Activated CD4-positive, alpha-beta T cell treated with anti-CD3 and anti-CD28 coated beads, Interleukin-2, amount 50 U/mL, for 16 hours (primary cell): Measurements from ENCODE around the gene PPFIBP2.
"Not testable (repeated sequence)": the region's sequence is repeated elsewhere in the genome, so short reads cannot be mapped to it uniquely, and the experiment has no call there.

ENCODE experiments used
- DNase-seq: peaks from one replicate; pipeline ENCODE4 v3.0.0-alpha.2; 2020

Gene PPFIBP2

DNA sequence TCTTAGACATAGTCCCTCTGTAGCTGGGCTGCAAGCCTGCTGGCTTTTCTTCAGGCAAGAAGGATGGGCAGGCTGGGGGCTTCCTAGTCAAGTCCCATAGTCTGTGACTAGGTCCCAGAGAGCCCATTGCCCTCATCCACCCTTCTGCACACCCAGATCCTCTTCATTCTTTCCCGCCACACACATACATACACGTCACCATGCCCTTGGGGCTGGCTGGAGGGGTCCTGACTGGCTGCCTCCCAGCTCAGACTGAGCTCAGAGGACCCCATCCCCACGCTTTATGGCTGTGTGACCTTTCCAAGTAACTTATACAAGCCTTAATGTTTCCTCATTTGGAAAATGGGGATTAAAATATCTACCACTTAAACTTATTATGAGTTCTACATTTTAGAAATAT is 13.5 kb upstream of the PPFIBP2 start:
- no peak for DNase-seq

DNA sequence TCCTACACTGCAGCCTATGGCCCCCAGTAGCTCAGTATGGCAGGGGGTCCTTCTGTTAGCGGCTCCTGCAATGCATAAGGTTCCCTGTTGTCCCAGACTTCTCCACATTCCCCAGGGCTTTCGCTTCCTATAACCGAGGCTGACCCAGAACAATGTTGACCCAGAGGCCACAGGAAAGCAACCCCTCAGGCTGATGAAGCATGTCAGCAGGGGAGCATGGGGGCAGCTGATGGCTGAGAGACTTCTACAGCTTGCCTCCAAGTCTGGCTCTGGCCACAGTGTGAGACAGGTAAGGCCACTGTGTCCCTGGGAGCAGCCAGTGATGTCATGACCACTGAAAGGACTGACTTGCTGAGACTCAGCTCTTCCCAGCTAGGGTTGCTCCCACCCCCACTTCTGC is 12.5 kb upstream of the PPFIBP2 start:
- DNase-seq = no peak

DNA sequence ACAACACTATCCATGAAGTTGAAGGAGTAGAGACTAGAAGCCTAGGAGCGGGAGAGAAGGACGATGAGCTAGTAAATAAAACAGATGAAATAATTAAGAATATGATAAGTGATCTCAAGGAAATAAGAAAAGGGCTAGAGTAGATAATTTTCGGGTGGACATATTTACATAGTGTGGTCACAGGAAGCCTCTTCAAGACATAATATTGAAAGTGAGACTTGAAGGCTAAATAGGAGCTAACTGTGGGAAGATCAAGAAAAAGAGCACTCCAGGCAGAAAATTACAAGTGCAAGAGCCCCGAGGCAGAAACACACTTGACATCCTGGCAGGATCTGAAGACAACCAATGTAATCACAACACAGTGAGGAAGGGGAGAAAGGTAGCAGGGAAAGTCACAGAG is 11.9 kb upstream of the PPFIBP2 start:
- no peak for DNase-seq

DNA sequence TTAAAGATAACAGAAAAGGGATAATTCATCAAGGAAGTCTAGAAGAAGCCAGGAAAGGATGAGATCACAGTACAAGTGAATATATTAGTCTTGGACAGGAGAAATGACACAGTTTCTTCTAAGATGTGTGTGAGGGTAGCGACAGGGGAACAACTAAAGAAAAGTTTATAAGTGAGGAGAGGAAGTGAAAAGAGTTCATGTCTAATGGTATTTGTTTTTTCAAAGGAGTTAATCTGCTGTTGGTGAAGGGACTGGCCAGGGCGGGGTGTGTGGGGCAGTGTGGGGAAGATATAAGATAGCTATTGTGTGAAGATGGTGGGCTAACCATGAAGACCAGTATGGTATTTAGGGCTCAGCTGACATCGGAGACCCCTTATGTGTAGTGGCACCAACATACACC is 7.6 kb upstream of the PPFIBP2 start:
- DNase-seq = no peak

DNA sequence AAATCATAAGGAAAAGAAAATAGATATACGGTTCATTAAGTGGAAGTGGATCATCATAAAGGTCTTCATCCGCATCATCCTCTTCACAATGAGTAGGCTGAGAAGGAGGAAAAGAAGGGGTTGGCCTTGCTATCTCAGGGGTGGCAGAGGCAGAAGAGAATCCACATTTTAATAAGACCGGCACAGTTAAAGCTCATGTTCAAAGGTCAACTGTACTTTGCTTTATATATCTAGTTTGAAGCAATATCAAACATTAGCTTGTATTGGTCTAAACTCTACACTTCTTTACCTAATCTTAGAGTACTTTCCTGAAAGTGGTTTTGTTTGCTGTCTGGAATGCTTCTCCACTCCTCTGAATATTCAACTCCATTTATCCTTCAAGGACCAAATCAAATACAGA is 5.7 kb upstream of the PPFIBP2 start:
- no peak for DNase-seq

DNA sequence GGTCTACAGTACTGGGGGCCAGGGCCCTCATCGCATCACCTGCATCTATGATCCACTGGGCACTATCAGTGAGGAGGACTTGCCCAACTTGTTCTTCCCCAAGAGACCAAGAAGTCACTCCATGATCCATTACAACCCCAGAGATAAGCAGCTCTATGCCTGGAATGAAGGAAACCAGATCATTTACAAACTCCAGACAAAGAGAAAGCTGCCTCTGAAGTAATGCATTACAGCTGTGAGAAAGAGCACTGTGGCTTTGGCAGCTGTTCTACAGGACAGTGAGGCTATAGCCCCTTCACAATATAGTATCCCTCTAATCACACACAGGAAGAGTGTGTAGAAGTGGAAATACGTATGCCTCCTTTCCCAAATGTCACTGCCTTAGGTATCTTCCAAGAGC is 3.8 kb upstream of the PPFIBP2 start:
- DNase-seq = no peak

DNA sequence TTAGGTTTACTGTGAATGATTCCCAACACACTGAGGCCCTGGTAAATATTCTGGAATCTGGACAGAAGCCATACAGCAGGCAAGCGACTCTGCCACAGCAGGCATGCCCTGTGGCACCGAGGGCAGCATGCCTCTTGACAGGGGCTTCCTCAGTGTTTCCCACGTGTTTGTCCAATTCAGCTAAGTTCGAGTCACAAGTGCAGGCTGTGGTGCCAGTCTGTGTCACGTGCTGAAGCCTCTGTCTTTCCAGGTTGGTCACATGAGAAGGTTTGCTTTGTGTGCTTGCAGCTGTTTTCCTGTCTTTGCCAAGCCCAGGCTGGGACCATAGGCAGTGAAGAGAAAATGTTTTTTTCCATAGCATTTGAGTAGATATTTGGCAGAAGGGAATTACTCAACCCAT is 2.4 kb upstream of the PPFIBP2 start:
- no peak for DNase-seq

DNA sequence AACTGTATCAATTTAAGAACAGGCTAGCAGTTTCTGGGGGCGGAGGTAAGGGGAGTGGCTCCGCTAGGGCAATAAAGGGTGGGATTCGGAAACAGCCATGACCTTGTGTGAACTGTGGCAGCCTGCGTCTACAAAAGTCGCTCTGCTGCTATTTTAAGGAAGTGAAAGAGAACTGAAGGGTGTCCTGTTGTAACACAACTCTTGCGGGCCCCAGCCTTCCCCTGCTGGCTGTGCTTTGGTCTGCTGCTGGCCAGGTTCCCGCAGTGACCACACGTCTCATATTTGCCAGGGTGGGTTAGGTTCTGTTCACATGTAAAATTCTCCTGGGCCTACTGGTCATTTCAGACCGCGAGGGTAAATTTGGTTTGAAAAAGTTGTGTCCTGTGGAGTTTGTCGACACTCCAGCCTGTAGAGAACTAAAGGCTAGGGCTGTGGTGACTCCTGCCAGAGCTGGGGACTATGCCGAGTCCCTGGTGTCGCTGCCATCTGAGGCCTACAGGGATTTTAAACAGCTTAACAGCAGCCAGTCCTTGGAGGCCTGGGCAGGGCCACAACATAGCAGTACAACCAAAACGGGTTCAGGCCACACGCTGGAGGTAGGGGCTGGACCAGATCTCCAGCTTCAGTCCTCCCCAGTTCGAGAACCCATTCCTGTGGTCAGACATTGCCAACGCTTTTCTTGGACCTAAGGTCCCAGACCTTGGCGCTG is 1.1 kb upstream of the PPFIBP2 start:
- DNase-seq = no peak

DNA sequence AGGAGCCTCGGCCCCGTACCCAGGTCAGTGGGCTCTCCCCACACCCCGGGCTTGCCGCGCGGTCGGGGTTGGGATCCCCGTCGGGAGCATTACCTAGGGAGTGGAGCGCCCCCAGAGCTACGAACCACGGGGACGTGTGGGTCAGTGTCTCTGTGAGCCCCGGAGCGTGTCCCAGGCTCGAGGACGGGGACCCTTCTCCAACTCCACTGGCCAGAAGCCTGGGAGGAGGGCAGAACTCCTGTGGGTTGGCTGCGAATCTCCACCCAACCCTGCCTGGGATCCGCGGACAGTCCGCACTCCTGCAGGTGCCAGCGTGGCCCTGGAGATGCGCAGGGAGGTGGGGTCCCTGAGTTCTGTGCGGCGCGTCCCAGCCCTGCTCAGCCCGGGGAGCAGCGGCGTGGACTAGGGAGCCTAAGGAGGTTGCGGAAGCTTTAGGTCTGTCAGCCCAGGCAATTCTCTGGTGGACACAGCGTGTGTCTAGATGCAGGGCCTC is 346 bp downstream of the PPFIBP2 start:
- DNase-seq = no peak

DNA sequence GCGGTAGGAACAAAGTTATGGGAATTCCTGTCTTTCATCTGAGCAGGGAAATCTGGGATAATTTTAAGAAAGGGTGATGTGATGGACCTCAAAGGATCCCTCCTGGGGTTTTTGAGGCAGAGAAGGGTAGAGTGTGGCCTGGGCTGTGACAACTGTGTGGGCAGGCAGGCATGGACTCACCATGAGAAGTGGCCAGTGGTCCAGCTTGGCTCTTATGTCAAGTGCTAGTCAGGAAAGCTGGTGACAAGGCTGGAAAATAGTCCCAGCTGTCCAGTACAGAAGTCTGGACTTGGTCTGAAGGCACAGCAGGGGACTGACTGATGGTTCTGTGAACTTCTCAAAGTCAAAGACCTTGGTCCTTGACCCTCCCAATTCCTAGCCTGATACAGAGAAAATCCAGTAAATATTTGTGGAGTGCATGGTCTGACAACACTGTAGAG is 1.7 kb downstream of the PPFIBP2 start:
- DNase-seq = no peak

DNA sequence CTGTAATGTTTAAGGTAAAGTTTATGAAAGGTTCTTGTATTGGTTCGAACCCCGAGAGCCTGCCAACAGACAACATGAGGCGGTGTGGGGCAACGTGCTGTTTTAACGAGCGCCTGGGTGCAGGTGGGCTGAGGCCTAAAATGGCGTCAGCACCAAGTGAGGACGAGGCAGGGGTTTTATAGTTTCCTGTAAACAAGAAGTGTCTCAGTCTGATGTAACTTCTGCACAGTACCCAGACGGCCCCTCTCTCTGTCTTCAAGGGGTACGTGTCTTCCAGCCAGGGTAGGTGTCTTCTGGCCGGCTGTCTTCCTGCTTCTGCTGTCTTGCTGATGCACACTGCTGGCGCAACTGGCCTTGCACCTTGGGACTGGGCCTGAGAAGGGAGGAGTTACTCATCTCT is 2.7 kb downstream of the PPFIBP2 start:
- no peak for DNase-seq

DNA sequence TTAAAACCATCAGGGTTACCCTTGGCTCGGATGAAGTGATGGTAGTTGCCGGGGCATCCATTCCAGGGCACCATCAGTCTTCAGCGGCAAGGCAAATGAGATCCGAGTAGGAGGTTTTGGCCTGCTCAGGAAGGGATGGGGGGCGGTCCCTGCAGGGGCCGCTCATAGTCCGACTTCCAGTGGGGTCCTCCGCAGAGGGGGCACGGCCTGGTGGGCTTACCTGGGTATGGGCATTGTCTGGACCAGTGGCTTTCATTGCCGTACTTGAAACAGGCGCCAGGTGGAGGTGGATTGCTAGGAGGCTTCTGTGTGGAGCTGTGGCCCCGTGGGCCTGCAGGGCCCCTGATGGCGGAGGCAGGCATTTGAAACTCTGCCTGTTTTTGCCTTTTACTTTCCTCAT is 3.9 kb downstream of the PPFIBP2 start:
- DNase-seq = not testable (repeated sequence)

DNA sequence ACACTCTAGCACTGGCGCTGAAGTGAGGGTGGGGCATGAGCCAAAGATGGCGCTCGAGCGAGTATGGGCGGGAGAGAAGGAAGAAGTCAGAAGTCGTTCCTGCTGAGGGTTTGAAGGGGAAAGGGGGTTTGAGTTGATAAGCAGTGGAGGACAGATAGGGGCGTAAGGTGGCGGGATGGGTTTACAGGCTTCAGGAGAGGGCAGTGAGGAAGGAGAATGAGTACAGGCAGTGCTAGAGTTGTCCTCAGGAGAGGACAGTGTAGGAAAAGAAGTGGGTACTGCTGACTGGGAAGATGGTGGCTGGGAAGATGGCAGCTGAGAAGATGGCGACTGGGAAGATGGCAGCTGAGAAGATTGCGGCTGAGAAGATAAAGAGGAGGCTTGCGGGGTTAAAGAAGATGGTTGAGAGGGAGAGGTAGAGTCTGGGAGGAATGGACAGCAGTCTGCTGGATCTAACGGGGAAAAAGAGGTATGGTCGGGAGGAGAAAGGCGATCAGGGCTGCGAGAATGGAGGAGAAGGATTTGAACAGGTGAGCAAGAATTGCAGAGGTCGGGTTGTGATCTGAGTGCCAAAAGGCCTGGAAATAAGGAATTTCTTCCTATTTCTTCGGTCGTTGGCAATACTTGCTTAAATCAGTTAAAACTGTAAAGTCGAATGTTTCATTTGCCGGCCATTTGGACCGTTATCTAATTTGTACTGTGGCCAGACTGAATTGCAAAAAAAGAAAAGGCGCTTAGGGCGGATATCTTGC is 5.2 kb downstream of the PPFIBP2 start:
- DNase-seq = no peak

DNA sequence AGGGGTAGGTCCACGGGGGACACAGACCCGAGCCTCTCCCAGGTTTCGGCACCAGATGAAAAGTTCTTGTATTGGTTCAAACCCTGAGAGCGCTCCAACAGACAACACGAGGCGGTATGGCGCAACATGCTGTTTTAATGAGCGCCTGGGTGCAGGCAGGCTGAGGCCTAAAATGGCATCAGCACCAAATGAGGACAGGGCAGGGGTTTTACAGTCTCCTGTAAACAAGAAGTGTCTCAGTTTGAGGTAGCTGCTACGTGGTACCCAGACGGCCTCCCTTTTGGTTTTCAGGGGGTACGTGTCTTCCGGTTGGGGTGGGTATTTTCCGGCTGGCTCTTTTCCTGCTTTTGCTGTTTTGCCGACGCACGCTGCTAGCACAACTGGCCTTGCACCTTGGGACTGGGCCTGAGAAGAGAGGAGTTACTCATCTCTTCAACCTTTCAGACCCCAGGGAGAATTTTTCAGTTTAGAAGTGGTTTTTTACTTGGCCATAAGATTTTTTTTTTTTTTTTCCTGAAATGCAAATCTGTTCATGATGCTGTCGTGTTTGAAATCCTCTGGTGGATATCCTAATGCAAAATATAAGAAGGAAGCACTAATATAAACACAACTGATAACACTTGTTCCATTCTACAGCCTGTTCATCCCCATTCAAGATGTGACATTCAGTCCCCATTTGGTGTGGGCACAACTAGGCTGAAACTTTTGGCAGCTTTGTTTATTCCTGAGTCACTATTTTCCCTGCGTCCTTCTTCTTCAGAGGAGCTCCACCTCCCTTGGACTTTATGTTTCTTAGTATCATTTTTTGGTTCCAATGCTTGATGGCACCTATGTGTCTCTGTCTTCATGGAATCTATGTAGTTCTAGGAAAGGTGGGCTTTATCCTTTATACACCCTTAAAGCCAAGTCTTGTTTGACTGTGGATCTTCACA is 6.5 kb downstream of the PPFIBP2 start:
- no peak for DNase-seq

DNA sequence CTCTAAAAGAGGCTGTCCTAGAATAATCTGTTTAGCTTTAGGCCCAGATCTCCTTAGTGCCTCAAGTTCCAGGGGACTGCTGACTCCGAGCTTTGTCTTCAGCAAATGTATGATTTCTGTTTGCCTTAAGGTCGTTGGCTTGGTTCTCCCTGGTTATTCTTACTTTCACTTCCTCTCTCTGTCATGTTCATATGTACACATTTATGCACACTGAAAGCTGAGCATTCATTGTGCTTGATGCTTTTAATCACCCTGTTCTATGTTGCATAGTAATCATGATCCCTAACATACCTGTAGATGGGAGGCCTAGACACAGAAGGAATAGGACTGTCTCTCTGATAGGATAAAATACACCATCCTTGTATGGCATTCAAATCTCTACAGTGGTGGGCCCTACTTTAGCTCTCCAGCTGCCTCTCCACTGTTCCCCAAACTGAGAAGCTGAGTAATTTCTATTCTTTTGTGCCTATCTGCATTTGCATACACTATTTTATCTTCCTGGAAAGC is 7.2 kb downstream of the PPFIBP2 start:
- no peak for DNase-seq

DNA sequence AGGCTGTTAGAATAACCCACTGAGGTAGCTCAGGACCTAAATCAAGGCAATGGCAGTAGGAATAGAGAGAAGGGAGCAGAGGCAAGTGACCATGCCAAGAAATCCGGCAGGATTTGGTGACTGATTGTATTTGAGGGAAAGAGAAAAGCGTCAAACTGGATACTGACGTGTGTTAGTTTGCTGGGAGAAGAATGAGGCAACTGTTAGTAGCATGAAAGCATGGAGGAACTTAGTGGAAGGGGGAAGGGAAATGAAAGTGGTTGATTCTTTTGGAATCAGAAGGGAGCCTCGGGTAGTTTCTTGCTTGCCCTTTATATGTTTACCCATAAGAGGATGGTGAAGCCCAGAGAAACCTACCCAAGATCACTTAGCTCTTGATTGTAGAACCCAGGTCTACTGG is 8.3 kb downstream of the PPFIBP2 start:
- DNase-seq = no peak

DNA sequence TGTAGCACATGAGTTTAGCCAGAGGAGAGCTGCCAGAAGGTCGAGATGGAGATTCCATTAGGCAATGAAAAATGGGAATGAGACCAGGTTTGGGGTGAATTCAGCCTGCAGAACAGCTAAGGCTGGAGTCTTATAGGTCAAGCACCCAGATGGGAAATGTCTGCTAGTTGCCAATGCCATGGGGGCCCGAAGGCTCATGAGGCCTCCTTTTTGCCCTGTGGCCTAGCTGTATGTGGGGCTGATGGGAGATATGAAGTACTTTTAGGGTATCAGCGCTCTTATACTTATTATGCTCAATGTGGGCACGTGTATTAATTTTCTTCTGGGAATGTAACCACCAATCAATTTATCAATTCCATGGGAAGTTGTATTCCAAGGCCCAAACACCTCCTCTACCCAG is 8.7 kb downstream of the PPFIBP2 start:
- no peak for DNase-seq

DNA sequence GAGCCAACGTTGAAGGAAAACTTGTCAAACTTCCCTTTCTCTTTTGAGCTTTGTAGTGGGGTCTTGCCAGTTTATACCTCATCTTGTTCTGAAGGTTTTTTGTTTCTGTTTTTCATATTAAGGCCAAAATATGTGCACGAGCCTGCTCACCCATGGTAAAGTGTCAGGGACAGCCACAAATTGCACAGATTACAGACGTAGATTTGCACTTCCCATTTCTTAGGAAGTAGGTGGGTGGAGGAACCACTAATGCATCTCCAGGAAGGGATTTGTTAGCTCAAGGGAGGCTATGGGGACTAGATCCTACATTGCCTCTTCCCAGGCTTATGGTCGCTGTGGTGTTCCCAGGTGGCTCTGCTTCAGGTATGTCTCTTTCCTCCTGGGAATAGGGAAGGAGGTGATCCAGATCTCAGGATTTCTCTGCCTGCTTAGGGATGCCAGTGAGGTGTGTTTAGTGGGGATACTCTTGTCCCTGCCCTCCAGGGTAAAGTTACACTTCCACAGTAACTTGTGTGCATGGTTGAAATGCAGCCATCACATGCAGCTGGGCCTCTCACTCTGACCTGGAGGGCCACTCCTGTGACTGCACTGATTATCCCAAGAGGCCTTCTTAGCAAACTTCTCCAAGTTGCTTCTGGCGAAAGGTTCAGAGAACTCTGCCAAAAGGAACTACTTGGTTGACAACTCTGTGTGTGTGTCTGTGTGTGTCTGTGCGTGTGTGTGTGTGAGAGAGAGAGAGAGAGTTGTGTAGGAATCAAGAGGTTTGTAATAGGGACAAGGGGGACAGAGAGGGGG is 9.8 kb downstream of the PPFIBP2 start:
- no peak for DNase-seq

DNA sequence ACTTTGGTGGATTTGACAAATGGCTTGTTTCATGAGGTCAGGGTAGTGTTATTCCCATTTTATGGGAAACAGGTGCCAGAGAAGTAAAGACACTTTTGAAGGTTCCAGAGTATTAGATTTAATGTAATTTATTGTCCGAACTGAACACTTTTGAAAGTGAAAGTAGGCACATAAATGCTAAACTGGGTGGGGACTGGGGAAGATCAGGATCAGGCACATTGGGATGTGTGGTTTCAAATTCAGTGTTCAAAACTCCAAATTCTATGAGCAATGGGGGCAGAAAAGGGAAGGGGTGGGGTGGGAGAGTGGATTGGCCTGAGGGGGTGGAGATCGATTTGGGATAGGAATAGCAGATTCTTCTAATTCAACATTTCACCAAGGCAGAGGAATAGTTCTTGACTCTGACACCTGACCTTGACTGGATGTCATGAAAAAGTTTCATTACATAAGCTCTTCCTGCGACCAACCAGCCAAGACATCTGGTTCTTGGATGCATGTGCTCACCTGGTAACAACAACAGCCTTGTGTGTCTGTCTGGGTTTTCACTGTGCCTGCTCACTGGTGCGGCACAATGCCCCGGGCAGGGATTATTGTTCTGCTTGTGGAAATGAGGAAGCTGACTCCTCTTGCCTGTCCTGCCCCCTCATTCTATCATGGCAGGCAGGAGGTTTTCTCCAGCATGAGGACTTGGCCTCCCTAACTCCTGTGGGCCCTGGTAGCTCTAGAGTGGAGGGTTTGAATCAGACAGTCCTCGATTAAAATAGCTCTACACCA is 10.8 kb downstream of the PPFIBP2 start:
- DNase-seq = no peak

DNA sequence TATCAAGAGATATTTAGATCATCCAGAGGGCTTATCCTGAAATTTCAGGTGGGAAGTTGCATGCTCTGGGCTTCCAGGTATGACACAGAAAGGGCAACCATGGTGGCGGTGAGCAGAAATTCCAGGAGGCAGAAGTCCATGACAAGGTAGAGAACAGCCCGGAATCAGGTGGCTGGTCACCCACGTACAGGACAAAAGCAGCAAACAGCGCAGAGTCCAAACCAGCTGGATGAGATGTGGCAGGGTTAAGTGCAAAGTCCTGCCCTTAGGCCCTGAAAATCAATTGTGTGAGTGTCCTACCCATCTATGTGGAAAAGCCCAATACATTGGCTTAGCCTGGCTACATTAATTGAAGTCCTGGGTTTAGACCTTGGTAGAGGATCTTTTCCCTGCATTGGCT is 11.6 kb downstream of the PPFIBP2 start:
- DNase-seq = no peak

DNA sequence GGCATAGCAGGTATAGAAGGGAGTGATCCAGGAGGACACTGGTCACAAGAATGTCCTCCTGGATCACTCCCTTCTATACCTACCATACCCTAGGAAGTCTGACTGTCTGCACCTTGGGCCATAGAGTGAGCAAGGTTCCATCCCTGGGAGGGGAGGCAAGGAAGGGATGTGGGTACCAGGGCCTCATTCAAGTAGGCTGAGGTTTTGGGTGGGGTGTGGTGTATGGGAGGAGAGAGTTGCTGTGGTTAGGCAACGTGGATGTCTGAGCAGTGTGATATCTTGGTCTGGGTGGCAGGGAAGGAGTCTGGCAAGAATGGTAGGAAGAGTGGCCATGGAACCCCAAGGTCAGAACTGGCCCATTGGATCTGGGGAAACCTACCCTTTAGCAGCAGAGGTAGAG is 13.2 kb downstream of the PPFIBP2 start:
- DNase-seq = peak; percentile 31
